ENCODE measurements around the gene IFNA13. TPM values are rescaled to one million over a fixed set of nuclear protein-coding genes. Genes with fewer than 3 reads are reported as not detected.

Gene IFNA13
- polyA plus RNA-seq, 1 donor (not counting 4 experiments of a cell fraction or from before 2014, with no cell fraction given), result not detected

GRCh38 chr9:21398955-21399489, 31.2 kb upstream of the IFNA13 start:
- no peaks in the 10 kb centered on the region for H3K9me1 ChIP-seq (ENCODE audit: control insufficient read depth, extremely low read depth, insufficient read depth, low read length)
- H4K20me1 ChIP-seq (ENCODE audit: control insufficient read depth, extremely low read depth, insufficient read depth, low read length), result no peaks in the 10 kb centered on the region
- H3K36me3 ChIP-seq (ENCODE audit: control insufficient read depth in 2 of 2, extremely low read depth in 1 of 2, insufficient read depth in 2 of 2, low read length in 2 of 2), result no peaks in the 10 kb centered on the region
- H3K27ac ChIP-seq (ENCODE audit: control insufficient read depth, insufficient read depth, low read length), result no peak overlapping the region
- H3K9ac ChIP-seq (ENCODE audit: control insufficient read depth, extremely low read depth, insufficient read depth, low read length), result no peak overlapping the region
- H3K27me3 ChIP-seq (ENCODE audit: control insufficient read depth, extremely low read depth, insufficient read depth, low read length), result peaks cover 57% of the 10 kb centered on the region
- no peak overlapping the region for H3K4me2 ChIP-seq (ENCODE audit: control insufficient read depth, extremely low read depth, insufficient read depth, low read depth, low read length)
- no peak overlapping the region for H3K4me3 ChIP-seq (ENCODE audit: control insufficient read depth in 2 of 3, extremely low read depth in 1 of 3, insufficient read depth in 2 of 3, low read depth in 1 of 3, low read length in 3 of 3)
- dilution Hi-C loops (cut with MboI; ENCODE audit: extremely low pct_ligation_motif_present, low sequenced_read_pairs), result no loop called here
- no peak for TF ChIP-seq EZH2 (IDR thresholded peaks at IDR 0.05; ENCODE audit: low read length)
- TF ChIP-seq, protein P1, sequence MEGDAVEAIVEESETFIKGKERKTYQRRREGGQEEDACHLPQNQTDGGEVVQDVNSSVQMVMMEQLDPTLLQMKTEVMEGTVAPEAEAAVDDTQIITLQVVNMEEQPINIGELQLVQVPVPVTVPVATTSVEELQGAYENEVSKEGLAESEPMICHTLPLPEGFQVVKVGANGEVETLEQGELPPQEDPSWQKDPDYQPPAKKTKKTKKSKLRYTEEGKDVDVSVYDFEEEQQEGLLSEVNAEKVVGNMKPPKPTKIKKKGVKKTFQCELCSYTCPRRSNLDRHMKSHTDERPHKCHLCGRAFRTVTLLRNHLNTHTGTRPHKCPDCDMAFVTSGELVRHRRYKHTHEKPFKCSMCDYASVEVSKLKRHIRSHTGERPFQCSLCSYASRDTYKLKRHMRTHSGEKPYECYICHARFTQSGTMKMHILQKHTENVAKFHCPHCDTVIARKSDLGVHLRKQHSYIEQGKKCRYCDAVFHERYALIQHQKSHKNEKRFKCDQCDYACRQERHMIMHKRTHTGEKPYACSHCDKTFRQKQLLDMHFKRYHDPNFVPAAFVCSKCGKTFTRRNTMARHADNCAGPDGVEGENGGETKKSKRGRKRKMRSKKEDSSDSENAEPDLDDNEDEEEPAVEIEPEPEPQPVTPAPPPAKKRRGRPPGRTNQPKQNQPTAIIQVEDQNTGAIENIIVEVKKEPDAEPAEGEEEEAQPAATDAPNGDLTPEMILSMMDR (optimal IDR thresholded peaks at IDR 0.05 in 1 of 3, IDR thresholded peaks at IDR 0.05 in 1 of 3, conservative IDR thresholded peaks at IDR 0.05 in 1 of 3; ENCODE audit: extremely low read depth in 1 of 3, insufficient read depth in 2 of 3, low read length in 3 of 3), result no peak
- H3K9me3 ChIP-seq (ENCODE audit: control insufficient read depth, low read depth, low read length), result no peaks in the 10 kb centered on the region
- DNase-seq (ENCODE audit: low read depth, low spot score), result no peak
- no peak overlapping the region for H2AFZ ChIP-seq (ENCODE audit: control insufficient read depth, low read length)
- no peak for FAIRE-seq
- H3K4me1 ChIP-seq (ENCODE audit: control insufficient read depth, extremely low read depth, insufficient read depth, low read length), result no peaks in the 10 kb centered on the region
- no peaks in the 10 kb centered on the region for H3K79me2 ChIP-seq (ENCODE audit: control insufficient read depth, insufficient read depth, low read length)

GRCh38 chr9:21395778-21396717, 28.2 kb upstream of the IFNA13 start:
- TF ChIP-seq EZH2 (IDR thresholded peaks at IDR 0.05; ENCODE audit: low read length), result peak; percentile 61
- TF ChIP-seq, protein P1 (optimal IDR thresholded peaks at IDR 0.05 in 1 of 3, IDR thresholded peaks at IDR 0.05 in 1 of 3, conservative IDR thresholded peaks at IDR 0.05 in 1 of 3; ENCODE audit: extremely low read depth in 1 of 3, insufficient read depth in 2 of 3, low read length in 3 of 3), result peak; percentile 60 to 92 (median 87)
- dilution Hi-C loops (cut with MboI; ENCODE audit: extremely low pct_ligation_motif_present, low sequenced_read_pairs), result no loop called here
- Histone ChIP-seq H3K9me1 (ENCODE audit: control insufficient read depth, extremely low read depth, insufficient read depth, low read length) (no peaks in the 10 kb centered on the region), H3K4me3 (ENCODE audit: control insufficient read depth in 2 of 3, extremely low read depth in 1 of 3, insufficient read depth in 2 of 3, low read depth in 1 of 3, low read length in 3 of 3) (peak overlapping the region in 1 of 3 experiments; percentile 35), H3K9ac (ENCODE audit: control insufficient read depth, extremely low read depth, insufficient read depth, low read length) (no peak overlapping the region), H3K36me3 (ENCODE audit: control insufficient read depth in 2 of 2, extremely low read depth in 1 of 2, insufficient read depth in 2 of 2, low read length in 2 of 2) (no peaks in the 10 kb centered on the region), H3K79me2 (ENCODE audit: control insufficient read depth, insufficient read depth, low read length) (no peaks in the 10 kb centered on the region), H3K27me3 (ENCODE audit: control insufficient read depth, extremely low read depth, insufficient read depth, low read length) (peaks cover 60% of the 10 kb centered on the region), H3K4me2 (ENCODE audit: control insufficient read depth, extremely low read depth, insufficient read depth, low read depth, low read length) (peak overlapping the region; percentile 76), H3K27ac (ENCODE audit: control insufficient read depth, insufficient read depth, low read length) (no peak overlapping the region), H4K20me1 (ENCODE audit: control insufficient read depth, extremely low read depth, insufficient read depth, low read length) (no peaks in the 10 kb centered on the region), H2AFZ (ENCODE audit: control insufficient read depth, low read length) (no peak overlapping the region), H3K4me1 (ENCODE audit: control insufficient read depth, extremely low read depth, insufficient read depth, low read length) (no peaks in the 10 kb centered on the region), H3K9me3 (ENCODE audit: control insufficient read depth, low read depth, low read length) (no peaks in the 10 kb centered on the region)
- FAIRE-seq (no peak), DNase-seq (ENCODE audit: low read depth, low spot score) (no peak)

Measured in keratinocyte (primary cell).